Gastroesophageal sphincter (tissue), 3 donors: ENCODE measurements around the gene CLDND1.

Experiments
- EP300 ChIP-seq: sonication (generic); formaldehyde crosslinking; IDR thresholded peaks from one replicate; pipeline ENCODE4 v1.6.1; 2017; ENCODE audit warnings: antibody characterized with exemption, mild to moderate bottlenecking
- POLR2A ChIP-seq, 2 donors: fragments of 450-650 bp; IDR thresholded peaks; one replicate each; pipeline ENCODE4 v1.6.1; 2017; ENCODE audit warnings: antibody characterized with exemption in 2 of 2, mild to moderate bottlenecking in 2 of 2, moderate library complexity in 1 of 2
- POLR2AphosphoS5 ChIP-seq: sonication (generic); formaldehyde crosslinking; IDR thresholded peaks from one replicate; pipeline ENCODE4 v1.6.1; 2017; ENCODE audit warnings: antibody characterized with exemption
- TF ChIP-seq, protein P1 (sequence below), 4 experiments: fragments of 200-600 bp in 2 of 4; fragments of 450-650 bp in 2 of 4; sonication (generic) in 1 of 4; IDR thresholded peaks; one replicate each; pipeline ENCODE4 v1.5.1; 2017 to 2019; ENCODE audit warnings: antibody characterized with exemption in 4 of 4, mild to moderate bottlenecking in 2 of 4, moderate library complexity in 2 of 4

DNA sequence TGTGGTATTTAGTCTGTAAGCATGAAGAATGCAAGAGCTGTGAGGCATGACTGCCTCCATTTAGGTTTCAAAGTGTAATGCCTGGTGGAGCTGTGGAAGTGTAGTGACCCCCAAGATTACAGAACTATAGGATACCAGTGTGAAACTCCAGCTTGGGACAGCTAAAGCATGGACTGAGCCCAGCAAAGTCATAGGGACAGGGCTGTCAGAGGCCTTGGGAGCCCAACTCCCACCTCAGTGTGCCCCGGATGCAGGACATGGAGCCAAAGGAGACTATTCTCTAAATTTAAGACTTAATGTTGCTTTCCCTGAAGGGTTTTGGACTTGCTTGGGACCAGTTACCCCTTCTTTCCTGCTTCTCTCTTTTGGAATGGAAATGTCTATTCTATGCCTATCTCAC is 19.9 kb upstream of the CLDND1 start:
- TF ChIP-seq, protein P1, sequence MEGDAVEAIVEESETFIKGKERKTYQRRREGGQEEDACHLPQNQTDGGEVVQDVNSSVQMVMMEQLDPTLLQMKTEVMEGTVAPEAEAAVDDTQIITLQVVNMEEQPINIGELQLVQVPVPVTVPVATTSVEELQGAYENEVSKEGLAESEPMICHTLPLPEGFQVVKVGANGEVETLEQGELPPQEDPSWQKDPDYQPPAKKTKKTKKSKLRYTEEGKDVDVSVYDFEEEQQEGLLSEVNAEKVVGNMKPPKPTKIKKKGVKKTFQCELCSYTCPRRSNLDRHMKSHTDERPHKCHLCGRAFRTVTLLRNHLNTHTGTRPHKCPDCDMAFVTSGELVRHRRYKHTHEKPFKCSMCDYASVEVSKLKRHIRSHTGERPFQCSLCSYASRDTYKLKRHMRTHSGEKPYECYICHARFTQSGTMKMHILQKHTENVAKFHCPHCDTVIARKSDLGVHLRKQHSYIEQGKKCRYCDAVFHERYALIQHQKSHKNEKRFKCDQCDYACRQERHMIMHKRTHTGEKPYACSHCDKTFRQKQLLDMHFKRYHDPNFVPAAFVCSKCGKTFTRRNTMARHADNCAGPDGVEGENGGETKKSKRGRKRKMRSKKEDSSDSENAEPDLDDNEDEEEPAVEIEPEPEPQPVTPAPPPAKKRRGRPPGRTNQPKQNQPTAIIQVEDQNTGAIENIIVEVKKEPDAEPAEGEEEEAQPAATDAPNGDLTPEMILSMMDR (IDR thresholded peaks at IDR 0.05): no peak
- TF ChIP-seq POLR2A (IDR thresholded peaks at IDR 0.05): no peak
- TF ChIP-seq EP300: no peak
- TF ChIP-seq POLR2AphosphoS5: no peak
